Cardiac muscle cell (in vitro differentiated cells and primary cell): ENCODE measurements around the gene XYLT1. TPM values are rescaled to one million over a fixed set of nuclear protein-coding genes. Genes with fewer than 3 reads are reported as not detected.

ENCODE experiments used
- DNase-seq, 2 donors: peaks; one replicate each; pipeline versions ENCODE4 v3.0.0 to v3.0.0-alpha.2; 2010 to 2017; ENCODE audit warnings: low read depth in 1 of 2, low spot score in 1 of 2
- H3K27ac ChIP-seq: fragments of 200-600 bp; sonication (generic); 2 replicates; pipeline ENCODE4 v1.5.1; 2016
- H3K27me3 ChIP-seq: fragments of 200-600 bp; sonication (generic); 2 replicates; pipeline ENCODE4 v1.6.0; 2016; ENCODE audit warnings: control low read depth
- H3K36me3 ChIP-seq: fragments of 200-600 bp; sonication (generic); 2 replicates; pipeline ENCODE4 v1.5.1; 2016; ENCODE audit warnings: control low read depth
- H3K4me1 ChIP-seq: fragments of 200-600 bp; sonication (generic); 2 replicates; pipeline ENCODE4 v1.8.1; 2017; ENCODE audit warnings: low read depth, mild to moderate bottlenecking, mixed run types
- H3K4me3 ChIP-seq: fragments of 200-600 bp; sonication (generic); 2 replicates; pipeline ENCODE4 v1.5.1; 2016; ENCODE audit warnings: mild to moderate bottlenecking
- H3K9me3 ChIP-seq: fragments of 200-600 bp; sonication (generic); 2 replicates; pipeline ENCODE4 v1.5.1; 2017; ENCODE audit warnings: low read depth, mild to moderate bottlenecking, control low read depth
- CTCF ChIP-seq: IDR thresholded peaks from 2 replicates; pipeline ENCODE4 v1.5.1; 2012; ENCODE audit warnings: low read depth, mild to moderate bottlenecking, low read length
- polyA plus RNA-seq: library from polyadenylated mRNA; unstranded; fragments of >200 nt; fragmentation: Nextera tagmentation; extraction: Ambion mirVana; gene quantifications from 2 replicates; pipeline ENCODE4 v1.2.1, GENCODE V29; 2016
- total RNA-seq: library from RNA; depleted of rRNA; stranded (reverse); fragments of >200 nt; gene quantifications from 2 replicates; pipeline ENCODE4 v1.2.3, GENCODE V29; 2016

XYLT1 gene
- total and polyA plus RNA-seq, 2 experiments from 2014 or later: 3.1 to 7.2 TPM

DNA sequence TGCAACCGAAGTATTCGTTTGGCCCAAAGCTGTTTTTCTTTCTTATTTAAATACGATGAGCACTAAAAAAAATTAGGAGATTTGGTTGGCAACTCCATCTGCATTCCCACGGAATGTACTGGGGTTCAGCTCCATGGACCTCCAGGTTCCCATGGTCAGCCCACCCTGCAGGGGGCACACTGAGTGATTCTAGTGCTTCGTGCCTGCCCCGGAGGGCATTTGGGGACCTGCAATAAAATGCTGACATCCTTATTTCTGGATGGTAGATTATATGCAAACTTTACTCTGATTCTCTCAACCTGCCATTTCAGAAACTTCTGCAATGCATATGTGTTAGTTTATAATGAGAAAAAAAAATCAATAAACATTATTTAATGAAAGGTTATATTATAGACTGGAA, 339.4 kb downstream of the XYLT1 start:
- no peak overlapping the region for H3K4me3 ChIP-seq
- DNase-seq: no peak
- no peak overlapping the region for H3K27ac ChIP-seq
- no peak for TF ChIP-seq CTCF
- H3K4me1 ChIP-seq: no peaks in the 10 kb centered on the region
- no peaks in the 10 kb centered on the region for H3K9me3 ChIP-seq
- H3K27me3 ChIP-seq: no peaks in the 10 kb centered on the region
- H3K36me3 ChIP-seq: no peaks in the 10 kb centered on the region

GRCh38 chr16:17130733-17131132, 340.0 kb downstream of the XYLT1 start:
- Histone ChIP-seq H3K27ac (no peak overlapping the region), H3K27me3 (no peaks in the 10 kb centered on the region), H3K36me3 (no peaks in the 10 kb centered on the region), H3K9me3 (no peaks in the 10 kb centered on the region), H3K4me3 (no peak overlapping the region), H3K4me1 (no peaks in the 10 kb centered on the region)
- no peak for DNase-seq
- no peak for TF ChIP-seq CTCF

- Histone ChIP-seq H3K27me3 (no peaks in the 10 kb centered on the region), H3K27ac (no peak overlapping the region), H3K36me3 (no peaks in the 10 kb centered on the region), H3K4me3 (no peak overlapping the region), H3K4me1 (no peaks in the 10 kb centered on the region), H3K9me3 (no peaks in the 10 kb centered on the region)
- TF ChIP-seq CTCF: no peak
- no peak for DNase-seq
These were observed 340.8 kb downstream of the XYLT1 start for GRCh38 chr16:17129971-17130370.

DNA sequence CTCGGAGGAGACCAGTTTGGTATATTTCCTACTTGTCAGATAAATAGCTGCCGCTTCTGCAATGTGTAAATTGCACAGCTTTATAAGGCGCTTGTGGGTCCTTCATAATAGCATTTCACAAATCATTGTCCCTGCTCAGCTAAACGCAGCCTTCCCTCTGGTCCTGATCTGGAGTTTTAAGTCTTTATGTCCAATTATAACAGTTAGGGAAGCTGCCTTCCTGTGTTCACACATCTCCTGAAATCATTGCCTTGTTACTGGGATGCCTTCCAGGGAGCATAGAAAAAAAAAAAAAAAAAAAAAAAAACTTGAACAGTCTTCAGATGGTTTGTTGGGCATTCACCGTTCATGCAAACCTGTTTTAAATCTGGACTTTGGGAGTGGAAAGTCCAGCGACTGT, 342.0 kb downstream of the XYLT1 start:
- no peak overlapping the region for H3K4me3 ChIP-seq
- H3K9me3 ChIP-seq: no peaks in the 10 kb centered on the region
- no peak overlapping the region for H3K27ac ChIP-seq
- DNase-seq: no peak
- no peak for TF ChIP-seq CTCF
- H3K4me1 ChIP-seq: no peaks in the 10 kb centered on the region
- H3K27me3 ChIP-seq: no peaks in the 10 kb centered on the region
- H3K36me3 ChIP-seq: no peaks in the 10 kb centered on the region

- no peaks in the 10 kb centered on the region for H3K27me3 ChIP-seq
- H3K4me1 ChIP-seq: no peaks in the 10 kb centered on the region
- no peak for TF ChIP-seq CTCF
- H3K4me3 ChIP-seq: no peak overlapping the region
- DNase-seq: no peak
- H3K27ac ChIP-seq: no peak overlapping the region
- no peaks in the 10 kb centered on the region for H3K9me3 ChIP-seq
- H3K36me3 ChIP-seq: no peaks in the 10 kb centered on the region
These were observed 344.6 kb downstream of the XYLT1 start for GRCh38 chr16:17126156-17126555.

DNA sequence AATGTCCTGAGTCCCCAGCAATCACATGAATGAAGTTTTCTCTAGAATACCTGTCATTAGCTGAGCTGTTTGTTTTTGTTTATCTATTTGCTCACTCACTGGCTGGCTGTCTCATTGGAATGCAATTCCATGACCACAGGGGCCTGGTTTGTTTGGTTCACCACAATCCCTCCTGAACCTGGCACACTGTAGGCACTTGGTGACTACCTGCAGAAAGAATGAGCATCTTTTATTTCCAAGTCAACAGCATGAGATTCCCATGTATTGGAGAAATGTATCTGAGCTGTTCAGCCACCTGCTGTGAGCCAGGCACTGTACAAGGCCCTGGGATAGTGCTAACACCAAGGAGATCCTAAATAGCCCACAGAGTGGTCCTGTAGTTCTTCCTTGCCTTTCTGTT, 345.1 kb downstream of the XYLT1 start:
- H3K27me3 ChIP-seq: no peaks in the 10 kb centered on the region
- H3K4me1 ChIP-seq: no peaks in the 10 kb centered on the region
- no peak overlapping the region for H3K4me3 ChIP-seq
- no peak overlapping the region for H3K27ac ChIP-seq
- no peaks in the 10 kb centered on the region for H3K9me3 ChIP-seq
- no peak for DNase-seq
- no peak for TF ChIP-seq CTCF
- no peaks in the 10 kb centered on the region for H3K36me3 ChIP-seq
